ENCODE results near the gene LIME1. TPM values are rescaled to one million over a fixed set of nuclear protein-coding genes. Genes with fewer than 3 reads are reported as not detected.

The LIME1 gene
- total and polyA plus RNA-seq, 10 donors: 24.0 to 96.6 (median 49.5) TPM

GRCh38 chr20:63744574-63745423, 8.3 kb downstream of the LIME1 start:
- peak overlapping the region in 4 of 8 donors; percentile 10 to 90 (median 29) for H3K27ac ChIP-seq
- H3K36me3 ChIP-seq: peaks cover 0 to 70% (median 31%) of the 10 kb centered on the region in 6 donors
- WGBS, 5 donors: 72 to 88% (median 82%) methylated on average over 25 of the region's 25 CpGs
- no peaks in the 10 kb centered on the region for H3K27me3 ChIP-seq (replicated peaks in 1 of 7)
- TF ChIP-seq POLR2A (IDR thresholded peaks at IDR 0.05) (no peak), CTCF (IDR thresholded peaks at IDR 0.05 in 8 of 11, conservative IDR thresholded peaks at IDR 0.05 in 3 of 11) (no peak), POLR2AphosphoS5 (IDR thresholded peaks at IDR 0.05) (peak in 2 of 3 donors; percentile 32 to 44)
- H3K9me3 ChIP-seq: no peaks in the 10 kb centered on the region
- H3K4me3 ChIP-seq: no peak overlapping the region
- DNase-seq: peak; percentile 75
- intact Hi-C loops (cut with DNase I; ENCODE audit: low total_unique reads): no loop called here
- H3K4me1 ChIP-seq: peaks cover 15 to 68% (median 43%) of the 10 kb centered on the region in 6 donors

GRCh38 chr20:63745424-63745805, 9.0 kb downstream of the LIME1 start:
- intact Hi-C loops (cut with DNase I; ENCODE audit: low total_unique reads): no loop called here
- Histone ChIP-seq H3K4me1 (peaks cover 15 to 72% (median 46%) of the 10 kb centered on the region in 6 donors), H3K9me3 (no peaks in the 10 kb centered on the region), H3K27ac (peak overlapping the region in 1 of 8 donors; percentile 45), H3K36me3 (peaks cover 0 to 76% (median 31%) of the 10 kb centered on the region in 6 donors), H3K4me3 (no peak overlapping the region), H3K27me3 (replicated peaks in 1 of 7) (no peaks in the 10 kb centered on the region)
- WGBS, 5 donors: 85 to 90% (median 88%) methylated on average over 15 of the region's 15 CpGs
- TF ChIP-seq POLR2AphosphoS5 (IDR thresholded peaks at IDR 0.05): peak in 1 of 3 donors; percentile 4
- no peak for TF ChIP-seq POLR2A (IDR thresholded peaks at IDR 0.05)
- no peak for TF ChIP-seq CTCF (IDR thresholded peaks at IDR 0.05 in 8 of 11, conservative IDR thresholded peaks at IDR 0.05 in 3 of 11)
- DNase-seq: no peak

GRCh38 chr20:63745961-63746731, 9.7 kb downstream of the LIME1 start:
- no peaks in the 10 kb centered on the region for H3K27me3 ChIP-seq (replicated peaks in 1 of 7)
- no peak overlapping the region for H3K27ac ChIP-seq
- intact Hi-C loops (cut with DNase I; ENCODE audit: low total_unique reads): no loop called here
- WGBS, 5 donors: 82 to 95% (median 92%) methylated on average over 20 to 26 of the region's 26 CpGs
- no peak overlapping the region for H3K4me3 ChIP-seq
- no peak for DNase-seq
- H3K36me3 ChIP-seq: peaks cover 0 to 84% (median 31%) of the 10 kb centered on the region in 6 donors
- H3K4me1 ChIP-seq: peaks cover 7 to 72% (median 46%) of the 10 kb centered on the region in 6 donors
- H3K9me3 ChIP-seq: no peaks in the 10 kb centered on the region
- TF ChIP-seq POLR2A (IDR thresholded peaks at IDR 0.05) (no peak), POLR2AphosphoS5 (IDR thresholded peaks at IDR 0.05) (peak in 1 of 3 donors; percentile 13)

GRCh38 chr20:63746751-63747315, 10.4 kb downstream of the LIME1 start:
- H3K27ac ChIP-seq: no peak overlapping the region
- no peak for DNase-seq
- intact Hi-C loops (cut with DNase I; ENCODE audit: low total_unique reads): no loop called here

More at GRCh38 chr20:63746751-63747315, 10.4 kb downstream of the LIME1 start:
- H3K4me3 ChIP-seq: no peak overlapping the region
- no peaks in the 10 kb centered on the region for H3K27me3 ChIP-seq (replicated peaks in 1 of 7)
- TF ChIP-seq CTCF (IDR thresholded peaks at IDR 0.05 in 8 of 11, conservative IDR thresholded peaks at IDR 0.05 in 3 of 11): no peak
- TF ChIP-seq POLR2AphosphoS5 (IDR thresholded peaks at IDR 0.05): peak in 1 of 3 donors; percentile 40
- TF ChIP-seq POLR2A (IDR thresholded peaks at IDR 0.05): no peak
- peaks cover under 1 to 70% (median 44%) of the 10 kb centered on the region in 6 donors for H3K4me1 ChIP-seq
- WGBS, 5 donors: 92 to 94% (median 94%) methylated on average over 5 to 47 of the region's 47 CpGs
- no peaks in the 10 kb centered on the region for H3K9me3 ChIP-seq
- H3K36me3 ChIP-seq: peaks cover 0 to 81% (median 26%) of the 10 kb centered on the region in 6 donors
